Measurements from ENCODE around the gene CSTF3. TPM values are rescaled to one million over a fixed set of nuclear protein-coding genes. Genes with fewer than 3 reads are reported as not detected.

Gene CSTF3
- polyA plus RNA-seq, 1 donor (not counting 4 experiments of a cell fraction or from before 2014, with no cell fraction given) = 41.1 TPM

- no peak overlapping the region for H3K4me2 ChIP-seq (ENCODE audit: control insufficient read depth, extremely low read depth, insufficient read depth, low read depth, low read length)
- FAIRE-seq = no peak
Observed at GRCh38 chr11:33179348-33179803, 18.1 kb upstream of the CSTF3 start.

GRCh38 chr11:33178443-33179180 is 17.3 kb upstream of the CSTF3 start:
- Histone ChIP-seq H2AFZ (ENCODE audit: control insufficient read depth, low read length) (no peak overlapping the region), H3K4me3 (ENCODE audit: control insufficient read depth in 2 of 3, extremely low read depth in 1 of 3, insufficient read depth in 2 of 3, low read depth in 1 of 3, low read length in 3 of 3) (no peak overlapping the region), H3K27ac (ENCODE audit: control insufficient read depth, insufficient read depth, low read length) (no peak overlapping the region), H3K79me2 (ENCODE audit: control insufficient read depth, insufficient read depth, low read length) (no peaks in the 10 kb centered on the region), H3K36me3 (ENCODE audit: control insufficient read depth in 2 of 2, extremely low read depth in 1 of 2, insufficient read depth in 2 of 2, low read length in 2 of 2) (no peaks in the 10 kb centered on the region), H3K9ac (ENCODE audit: control insufficient read depth, extremely low read depth, insufficient read depth, low read length) (no peak overlapping the region), H4K20me1 (ENCODE audit: control insufficient read depth, extremely low read depth, insufficient read depth, low read length) (no peaks in the 10 kb centered on the region), H3K27me3 (ENCODE audit: control insufficient read depth, extremely low read depth, insufficient read depth, low read length) (no peaks in the 10 kb centered on the region), H3K9me1 (ENCODE audit: control insufficient read depth, extremely low read depth, insufficient read depth, low read length) (no peaks in the 10 kb centered on the region), H3K4me1 (ENCODE audit: control insufficient read depth, extremely low read depth, insufficient read depth, low read length) (no peaks in the 10 kb centered on the region), H3K9me3 (ENCODE audit: control insufficient read depth, low read depth, low read length) (no peaks in the 10 kb centered on the region), H3K4me2 (ENCODE audit: control insufficient read depth, extremely low read depth, insufficient read depth, low read depth, low read length) (no peak overlapping the region)
- FAIRE-seq (no peak), DNase-seq (ENCODE audit: low read depth, low spot score) (no peak)
- dilution Hi-C loops (cut with MboI; ENCODE audit: extremely low pct_ligation_motif_present, low sequenced_read_pairs) = no loop called here
- no peak for TF ChIP-seq EZH2 (IDR thresholded peaks at IDR 0.05; ENCODE audit: low read length)
- no peak for TF ChIP-seq CTCF (optimal IDR thresholded peaks at IDR 0.05 in 1 of 3, IDR thresholded peaks at IDR 0.05 in 1 of 3, conservative IDR thresholded peaks at IDR 0.05 in 1 of 3; ENCODE audit: extremely low read depth in 1 of 3, insufficient read depth in 2 of 3, low read length in 3 of 3)

More at GRCh38 chr11:33179348-33179803, 18.1 kb upstream of the CSTF3 start:
- Histone ChIP-seq H3K9ac (ENCODE audit: control insufficient read depth, extremely low read depth, insufficient read depth, low read length) (no peak overlapping the region), H2AFZ (ENCODE audit: control insufficient read depth, low read length) (no peak overlapping the region), H3K4me1 (ENCODE audit: control insufficient read depth, extremely low read depth, insufficient read depth, low read length) (no peaks in the 10 kb centered on the region), H3K27me3 (ENCODE audit: control insufficient read depth, extremely low read depth, insufficient read depth, low read length) (no peaks in the 10 kb centered on the region), H3K36me3 (ENCODE audit: control insufficient read depth in 2 of 2, extremely low read depth in 1 of 2, insufficient read depth in 2 of 2, low read length in 2 of 2) (no peaks in the 10 kb centered on the region), H3K79me2 (ENCODE audit: control insufficient read depth, insufficient read depth, low read length) (no peaks in the 10 kb centered on the region), H3K4me3 (ENCODE audit: control insufficient read depth in 2 of 3, extremely low read depth in 1 of 3, insufficient read depth in 2 of 3, low read depth in 1 of 3, low read length in 3 of 3) (no peak overlapping the region), H4K20me1 (ENCODE audit: control insufficient read depth, extremely low read depth, insufficient read depth, low read length) (no peaks in the 10 kb centered on the region), H3K9me1 (ENCODE audit: control insufficient read depth, extremely low read depth, insufficient read depth, low read length) (no peaks in the 10 kb centered on the region), H3K9me3 (ENCODE audit: control insufficient read depth, low read depth, low read length) (no peaks in the 10 kb centered on the region), H3K27ac (ENCODE audit: control insufficient read depth, insufficient read depth, low read length) (no peak overlapping the region)
- no peak for TF ChIP-seq EZH2 (IDR thresholded peaks at IDR 0.05; ENCODE audit: low read length)
- TF ChIP-seq CTCF (optimal IDR thresholded peaks at IDR 0.05 in 1 of 3, IDR thresholded peaks at IDR 0.05 in 1 of 3, conservative IDR thresholded peaks at IDR 0.05 in 1 of 3; ENCODE audit: extremely low read depth in 1 of 3, insufficient read depth in 2 of 3, low read length in 3 of 3) = no peak
- DNase-seq (ENCODE audit: low read depth, low spot score) = no peak
- dilution Hi-C loops (cut with MboI; ENCODE audit: extremely low pct_ligation_motif_present, low sequenced_read_pairs) = no loop called here

All from keratinocyte (primary cell).